ENCODE data around the gene TARM1.

TARM1 gene

GRCh38 chr19:54123682-54124081 lies 42.5 kb upstream of the TARM1 start:
- TF ChIP-seq CTCF (IDR thresholded peaks at IDR 0.05) = no peak

GRCh38 chr19:54121259-54121658 lies 40.1 kb upstream of the TARM1 start:
- no peak for TF ChIP-seq CTCF (IDR thresholded peaks at IDR 0.05)

- TF ChIP-seq CTCF (IDR thresholded peaks at IDR 0.05) = no peak
Measured at GRCh38 chr19:54115109-54116063, 34.2 kb upstream of the TARM1 start, which contains the start of the genes PRPF31 and TFPT. Gene PRPF31, plus strand, starts transcription at chr19:54115754. Its CDS starts 2,525 bp downstream, at chr19:54118279. Gene TFPT, minus strand, starts transcription at chr19:54115657. Its CDS starts 388 bp downstream, at chr19:54115269.

GRCh38 chr19:54114340-54115108 lies 33.4 kb upstream of the TARM1 start:
- TF ChIP-seq CTCF (IDR thresholded peaks at IDR 0.05) = no peak

- TF ChIP-seq CTCF (IDR thresholded peaks at IDR 0.05) = no peak
Measured at GRCh38 chr19:54109651-54110050, 28.5 kb upstream of the TARM1 start.

- TF ChIP-seq CTCF (IDR thresholded peaks at IDR 0.05) = no peak
Measured at GRCh38 chr19:54108496-54108895, 27.3 kb upstream of the TARM1 start.

GRCh38 chr19:54107876-54108490 lies 26.8 kb upstream of the TARM1 start:
- TF ChIP-seq CTCF (IDR thresholded peaks at IDR 0.05) = no peak
